GM21423 (cell line): Measurements from ENCODE around the gene ORC1.

Source experiments
- ATAC-seq: cut with Tn5 transposase; IDR thresholded peaks from one replicate; pipeline ENCODE4 v1.9.1; 2021; ENCODE audit warnings: mild to moderate bottlenecking, moderate library complexity; ENCODE audit not compliant: unreplicated experiment

ORC1 gene

DNA sequence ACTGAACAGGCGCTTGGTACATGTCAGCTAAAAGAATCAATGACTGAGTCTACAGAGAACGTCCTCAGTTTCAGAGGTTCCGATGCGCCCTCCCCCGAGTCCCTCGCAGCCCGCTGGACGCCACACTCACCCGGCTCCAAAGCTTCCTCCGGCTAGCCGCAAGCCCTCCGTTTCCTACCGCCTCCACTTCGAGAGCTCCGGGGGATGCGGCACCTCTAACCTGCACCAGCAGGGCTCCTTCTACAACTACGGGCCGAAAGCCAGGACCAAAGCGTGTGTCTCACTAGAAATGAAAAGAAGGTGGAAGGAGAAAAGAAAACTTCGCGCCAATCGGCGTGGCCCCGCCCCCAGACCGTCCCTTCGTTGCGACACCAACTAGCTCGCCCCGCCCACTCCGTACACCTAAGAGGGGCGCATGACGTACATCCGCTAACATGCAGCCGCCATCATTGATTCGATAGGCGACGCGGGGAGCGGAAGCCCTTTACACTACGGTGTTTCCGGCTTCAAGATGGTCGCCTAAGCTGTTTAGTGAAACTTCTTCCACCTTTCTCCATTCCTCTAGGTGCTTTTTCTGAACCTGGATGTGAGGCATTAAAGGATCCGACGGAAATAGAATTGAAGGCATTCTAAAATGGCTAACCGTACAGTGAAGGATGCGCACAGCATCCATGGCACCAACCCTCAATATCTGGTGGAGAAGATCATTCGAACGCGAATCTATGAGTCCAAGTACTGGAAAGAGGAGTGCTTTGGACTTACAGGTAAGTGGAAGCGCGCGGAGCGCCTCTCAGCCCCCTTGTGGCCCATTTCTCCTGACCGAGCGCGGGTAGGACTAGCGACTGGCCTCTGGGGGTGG lies at the start of gene ORC1, which contains the start of gene PRPF38A:
Gene ORC1, minus strand, starts transcription at position 308 of the 859 bp plus-strand sequence. CDS start 2,200 bp downstream, outside the sequence.
Gene PRPF38A, plus strand, starts transcription at position 487 of the 859 bp plus-strand sequence. Its CDS starts 148 bp downstream, at position 635.
- peak; percentile 96 for ATAC-seq

- ATAC-seq, result no peak
These were observed 40.2 kb upstream of the ORC1 start for GRCh38 chr1:52444463-52444862.

- no peak for ATAC-seq
These were observed 35.8 kb upstream of the ORC1 start for GRCh38 chr1:52439976-52440375.

DNA sequence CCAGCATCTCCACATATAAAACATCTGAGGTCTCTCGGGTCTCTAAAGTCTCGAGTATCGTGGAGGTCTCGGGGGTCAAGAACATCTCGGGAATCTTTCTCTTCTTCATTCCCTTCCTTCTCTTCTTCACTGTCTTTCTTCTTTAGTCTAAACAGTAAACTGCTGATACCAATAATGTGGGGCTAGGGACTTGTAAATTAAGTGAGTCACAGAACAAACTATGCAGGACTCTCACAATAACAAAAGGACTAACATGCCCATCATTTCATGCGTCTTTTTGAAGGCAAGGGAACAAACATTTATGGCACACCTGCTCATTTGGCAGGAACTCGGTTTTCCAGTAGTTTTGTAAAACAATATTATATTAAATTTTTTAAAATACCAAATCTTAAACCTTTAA lies 32.6 kb upstream of the ORC1 start:
- ATAC-seq, result no peak

DNA sequence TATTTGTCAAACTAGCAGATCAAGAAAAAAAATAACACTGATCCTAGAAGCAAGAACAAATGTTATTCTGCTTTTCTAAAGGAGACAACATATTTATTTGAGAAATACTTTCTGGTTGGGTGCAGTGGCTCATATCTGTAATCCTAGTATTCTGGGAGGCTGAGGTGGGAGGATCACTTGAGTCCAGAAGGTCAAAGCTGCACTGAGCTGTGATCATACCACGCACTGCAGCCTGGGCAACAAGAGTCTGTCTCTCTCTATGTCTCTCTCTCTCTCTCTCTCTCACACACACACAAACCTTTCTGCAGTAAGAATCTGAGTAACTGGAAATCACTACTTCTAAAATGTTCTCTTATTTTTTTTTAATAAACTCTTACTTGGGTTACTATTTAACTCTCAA lies 31.4 kb upstream of the ORC1 start:
- ATAC-seq, result no peak

DNA sequence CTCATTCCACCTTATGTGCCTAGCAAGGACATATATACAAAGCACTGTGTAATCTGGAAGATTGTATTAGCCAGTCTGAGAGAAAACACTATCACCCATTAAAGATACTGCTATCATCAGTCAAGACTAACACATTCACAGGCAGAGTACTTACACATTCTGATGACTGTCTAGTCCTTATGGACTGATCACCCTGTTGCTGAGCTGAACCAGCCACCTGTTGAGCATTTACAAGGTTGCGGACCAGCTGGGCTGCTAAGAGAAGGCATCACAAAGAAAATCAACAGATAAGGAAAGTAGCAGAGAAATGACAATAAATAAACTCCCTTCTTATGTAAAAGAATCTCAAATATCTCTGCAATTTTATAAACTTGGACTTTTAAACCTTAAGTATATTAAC lies 31.0 kb upstream of the ORC1 start:
- no peak for ATAC-seq

GRCh38 chr1:52432807-52433206 lies 28.6 kb upstream of the ORC1 start:
- no peak for ATAC-seq

DNA sequence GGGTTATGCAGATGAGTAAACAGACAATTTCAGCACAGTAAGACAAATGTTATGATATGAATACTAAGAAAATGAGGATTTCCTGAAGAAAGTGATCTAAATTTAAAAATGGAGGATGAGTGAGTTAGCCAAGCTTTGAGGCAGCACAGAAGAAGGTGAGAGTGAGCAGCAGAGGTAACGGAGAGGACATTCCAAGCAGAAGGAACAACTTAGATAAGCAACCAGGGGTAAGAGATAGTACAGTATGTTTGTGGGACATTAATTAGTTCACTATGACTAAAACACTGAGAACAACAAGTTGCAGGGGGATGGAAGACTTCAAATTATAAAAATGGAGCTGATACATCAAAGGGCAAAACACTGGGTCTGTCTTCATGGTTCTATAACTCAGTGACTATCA lies 22.9 kb upstream of the ORC1 start:
- ATAC-seq, result no peak

GRCh38 chr1:52426371-52426770 lies 22.1 kb upstream of the ORC1 start:
- ATAC-seq, result no peak

DNA sequence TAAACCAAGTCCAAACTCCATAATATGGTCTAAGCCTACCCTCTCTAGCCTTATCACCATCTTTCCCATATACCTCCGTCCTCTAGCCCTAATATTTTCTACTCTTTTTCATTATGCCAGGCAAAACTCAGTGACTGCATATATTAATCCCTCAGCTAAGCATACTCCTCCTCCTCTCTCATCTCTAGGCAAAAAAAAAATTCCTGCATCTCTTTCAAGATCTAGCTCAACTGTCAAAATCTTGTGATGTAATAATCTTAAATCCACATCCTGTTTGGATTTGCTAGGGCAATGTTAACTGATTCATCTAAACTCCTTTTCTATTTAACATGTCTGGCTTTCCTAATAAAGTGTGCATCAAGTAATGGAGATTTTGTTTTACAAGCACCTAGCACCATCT lies 20.6 kb upstream of the ORC1 start:
- no peak for ATAC-seq

DNA sequence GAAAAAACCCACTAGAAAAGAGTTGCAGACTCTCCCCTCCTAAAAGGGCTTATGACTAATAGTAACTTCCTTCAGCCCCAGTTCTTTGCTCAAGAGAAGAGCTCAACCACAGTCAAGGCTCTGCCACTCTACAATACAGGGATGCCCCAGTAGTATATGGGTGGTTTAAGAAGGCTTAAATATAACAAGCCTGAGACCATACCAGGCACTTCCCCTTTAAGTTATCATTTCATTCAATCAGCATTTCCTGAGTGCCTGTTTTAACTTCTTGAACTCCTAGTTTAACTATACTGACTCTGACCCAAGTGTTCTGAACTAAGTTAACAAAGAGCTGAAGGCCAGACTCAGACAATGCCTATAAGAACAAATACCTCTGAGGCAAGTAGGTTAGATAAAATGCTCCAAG lies 20.0 kb upstream of the ORC1 start:
- no peak for ATAC-seq

DNA sequence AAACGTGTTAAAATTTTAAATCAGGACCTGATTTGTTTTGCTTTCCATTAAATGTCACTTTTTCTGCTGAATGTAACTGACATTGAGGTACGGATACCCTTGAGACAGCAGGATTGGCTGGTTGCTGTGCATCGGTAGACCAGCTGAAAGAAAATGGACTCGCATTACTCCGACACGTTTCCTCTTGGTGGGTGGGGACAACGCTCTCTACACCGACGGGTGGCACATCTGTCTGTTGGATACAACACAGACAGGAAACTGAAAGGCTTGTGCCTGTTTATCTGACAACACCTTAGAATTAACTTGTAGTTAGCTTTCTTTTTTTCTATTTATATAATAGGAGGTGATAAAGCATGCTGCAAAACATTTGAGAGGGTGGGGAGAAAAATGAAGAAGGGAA lies 19.5 kb upstream of the ORC1 start:
- ATAC-seq, result no peak

DNA sequence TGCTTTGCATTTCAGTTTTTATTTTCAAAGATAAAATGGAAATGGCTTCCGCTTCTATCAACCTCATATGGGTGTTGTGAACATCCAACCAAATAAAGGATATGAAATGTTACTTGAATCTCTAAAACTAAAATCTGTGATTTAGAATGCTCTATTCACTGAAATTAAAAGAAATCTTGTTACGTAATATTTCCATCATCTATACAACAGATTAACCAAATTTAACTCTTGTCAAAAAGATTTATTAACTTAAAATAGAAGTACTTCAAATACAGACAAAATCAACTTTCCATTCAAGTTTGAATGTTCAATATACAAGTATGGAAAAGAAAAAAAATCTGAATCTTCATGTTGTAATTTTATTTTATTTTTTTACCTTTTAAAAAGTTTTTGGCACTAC lies 18.8 kb upstream of the ORC1 start:
- ATAC-seq, result no peak

GRCh38 chr1:52420713-52421112 lies 16.5 kb upstream of the ORC1 start:
- ATAC-seq, result no peak

DNA sequence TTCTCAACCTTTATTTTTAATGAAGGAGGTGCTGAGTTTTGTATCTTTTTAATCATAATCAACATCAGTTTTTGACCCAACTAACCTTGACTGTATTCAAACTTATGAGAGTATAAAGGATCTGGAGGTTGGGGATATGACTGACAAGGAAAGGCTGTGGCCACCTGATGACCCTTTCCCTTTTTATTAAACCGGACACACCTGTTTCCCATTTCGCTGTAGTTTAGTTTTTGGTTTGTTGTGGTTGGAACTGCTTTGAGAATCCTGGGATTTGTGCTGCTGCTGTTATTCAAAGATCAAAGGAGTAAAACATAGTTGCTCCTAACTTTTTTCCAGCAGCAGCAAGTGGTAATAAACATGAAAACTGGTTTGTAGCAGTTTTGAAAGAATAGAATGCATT lies 12.6 kb upstream of the ORC1 start:
- no peak for ATAC-seq

GRCh38 chr1:52414942-52415341 lies 10.7 kb upstream of the ORC1 start:
- no peak for ATAC-seq

DNA sequence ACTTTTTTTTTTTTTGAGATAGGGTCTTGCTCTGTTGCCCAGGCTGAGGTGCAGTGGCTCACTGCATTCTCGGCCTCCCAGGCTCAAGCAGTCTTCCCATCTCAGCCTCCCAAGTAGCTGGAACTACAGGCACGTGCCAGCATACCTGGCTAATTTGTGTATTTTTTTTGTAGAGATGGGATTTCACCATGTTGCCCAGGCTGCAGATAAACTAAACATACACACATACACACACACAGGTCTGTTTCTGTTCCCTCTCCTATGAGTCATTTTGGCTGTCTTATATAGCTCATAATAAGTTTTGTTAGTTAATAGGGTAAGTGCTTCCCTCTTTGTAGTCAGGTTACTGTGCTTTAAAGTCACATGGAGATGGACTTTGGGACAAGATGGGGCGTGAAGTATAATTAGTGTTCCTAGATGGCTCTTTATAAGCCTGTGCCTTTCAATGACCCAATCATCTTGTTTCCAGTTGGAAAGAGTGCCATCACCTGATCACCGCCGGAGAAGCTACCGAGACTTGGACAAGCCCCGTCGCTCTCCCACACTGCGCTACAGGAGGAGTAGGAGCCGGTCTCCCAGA lies 9.3 kb upstream of the ORC1 start:
- ATAC-seq, result no peak

- no peak for ATAC-seq
These were observed 734 bp upstream of the ORC1 start for GRCh38 chr1:52404975-52405338.

GRCh38 chr1:52403566-52404115 lies 582 bp downstream of the ORC1 start:
- ATAC-seq, result peak; percentile 32

DNA sequence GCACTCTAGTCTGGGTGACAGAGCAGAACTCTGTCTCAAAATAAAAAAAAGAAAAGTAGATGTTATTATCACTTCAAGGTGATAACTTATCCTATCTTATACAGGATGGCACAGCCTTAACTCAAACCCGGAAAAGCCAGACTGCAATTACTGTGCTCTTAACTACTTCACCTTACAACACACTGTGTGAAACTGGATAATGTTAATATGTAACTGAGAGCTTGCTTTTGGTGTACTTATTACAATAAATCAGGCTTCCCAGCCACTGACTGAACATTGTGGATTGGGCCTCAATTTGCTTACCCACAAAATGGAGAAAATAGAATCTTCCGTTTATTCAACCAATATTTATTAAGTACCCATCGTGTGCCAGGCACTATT lies 1.4 kb downstream of the ORC1 start:
- no peak for ATAC-seq

- no peak for ATAC-seq
These were observed 4.1 kb downstream of the ORC1 start for GRCh38 chr1:52400131-52400530.

DNA sequence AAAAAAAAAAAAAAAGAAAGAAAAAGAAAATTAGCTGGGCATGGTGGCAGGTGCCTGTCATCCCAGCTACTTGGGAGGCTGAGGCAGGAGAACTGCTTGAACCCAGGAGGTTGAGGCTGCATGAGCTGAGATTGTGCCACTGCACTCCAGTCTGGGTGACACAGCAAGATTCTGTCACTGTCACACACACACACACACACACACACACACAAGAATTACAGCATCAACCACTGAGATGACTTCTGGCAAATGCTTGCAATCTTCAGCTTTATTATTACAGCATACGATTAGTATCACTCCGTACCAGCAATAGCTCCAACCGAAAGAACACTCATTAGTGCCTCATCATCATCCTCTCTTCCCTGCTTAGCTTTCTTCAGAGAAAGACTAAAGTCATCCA lies 4.6 kb downstream of the ORC1 start:
- no peak for ATAC-seq
